Hematopoietic multipotent progenitor cell treated with erythropoietin and hydrocortisone succinate and interleukin-3 and kit ligand, for 17 days (in vitro differentiated cells): ENCODE measurements around the gene CCDC137.

ENCODE experiments used
- DNase-seq: peaks from one replicate; pipeline ENCODE4 v3.0.0-alpha.2; 2015; ENCODE audit warnings: low spot score

CCDC137 gene

GRCh38 chr17:81683584-81684441 is 17.3 kb downstream of the CCDC137 start, which contains the start of the genes ARL16 and HGS:
TSS of gene ARL16 (minus strand) at chr17:81683797. CDS start at chr17:81683753, 44 bp downstream.
TSS of gene HGS (plus strand) at chr17:81684011. CDS start at chr17:81684067, 56 bp downstream.
- DNase-seq = peak; percentile 100

DNA sequence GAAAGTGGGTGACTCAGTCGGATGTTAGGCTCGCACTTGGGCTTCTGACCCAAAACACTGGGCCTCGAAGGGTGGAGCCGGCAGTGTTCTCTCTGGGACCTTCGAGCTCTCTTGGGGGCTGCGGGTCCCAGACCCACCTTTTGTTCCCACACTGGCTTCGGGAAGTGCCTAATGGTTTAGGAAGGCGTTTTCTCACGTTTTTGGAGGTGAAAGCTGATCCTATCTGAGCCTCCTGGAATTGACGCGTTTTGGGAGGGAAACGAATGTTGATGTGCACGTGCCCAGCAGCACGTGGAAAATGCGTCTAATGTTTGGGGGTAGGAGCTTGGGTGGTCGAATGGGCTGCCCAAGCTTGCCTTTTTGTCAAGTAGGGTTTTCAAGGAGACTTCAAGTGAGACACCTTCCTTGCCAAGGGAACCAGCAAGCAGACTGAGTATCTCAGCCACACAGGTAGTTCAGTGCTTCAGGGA is 17.9 kb downstream of the CCDC137 start:
- no peak for DNase-seq

DNA sequence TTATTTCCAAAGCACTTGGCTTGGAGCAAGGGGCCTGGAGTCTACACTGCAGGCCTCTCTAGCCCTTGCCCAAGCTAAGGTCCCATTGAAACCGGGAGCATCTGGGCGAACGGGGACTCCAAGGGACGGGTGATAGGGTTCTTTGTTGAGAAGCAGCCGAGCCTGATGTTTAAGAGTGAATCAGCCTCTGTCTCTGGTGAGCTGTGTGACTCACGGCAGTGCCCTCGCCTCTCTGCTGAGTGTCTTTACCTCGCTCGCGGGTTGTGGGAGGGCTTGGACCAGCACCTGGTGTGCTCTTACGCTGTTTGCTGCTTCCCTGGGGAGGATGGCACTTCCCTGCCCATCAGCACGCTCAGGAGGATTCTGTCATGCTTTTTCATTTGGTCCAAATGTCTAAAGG is 18.6 kb downstream of the CCDC137 start:
- DNase-seq = peak; percentile 7

DNA sequence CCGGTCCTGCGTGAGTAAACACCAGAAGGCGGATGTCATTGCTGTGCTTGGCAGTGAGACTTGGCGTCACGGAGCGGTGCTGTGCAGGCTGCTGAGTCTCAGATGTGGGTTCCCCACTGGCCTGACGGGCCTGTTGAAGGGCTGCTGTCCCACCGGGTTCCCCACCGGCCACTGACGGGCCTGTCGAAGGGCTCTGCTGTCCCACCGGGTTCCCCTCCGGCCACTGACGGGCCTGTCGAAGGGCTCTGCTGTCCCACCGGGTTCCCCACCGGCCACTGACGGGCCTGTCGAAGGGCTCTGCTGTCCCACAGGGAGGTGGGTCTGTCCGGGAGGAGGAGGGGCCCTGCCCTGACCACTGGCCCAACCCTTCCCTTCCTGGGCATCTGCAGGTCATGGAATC is 20.1 kb downstream of the CCDC137 start:
- no peak for DNase-seq

- DNase-seq = no peak
These were observed 21.4 kb downstream of the CCDC137 start for GRCh38 chr17:81687770-81688541.

GRCh38 chr17:81688616-81689015 is 22.1 kb downstream of the CCDC137 start:
- no peak for DNase-seq

DNA sequence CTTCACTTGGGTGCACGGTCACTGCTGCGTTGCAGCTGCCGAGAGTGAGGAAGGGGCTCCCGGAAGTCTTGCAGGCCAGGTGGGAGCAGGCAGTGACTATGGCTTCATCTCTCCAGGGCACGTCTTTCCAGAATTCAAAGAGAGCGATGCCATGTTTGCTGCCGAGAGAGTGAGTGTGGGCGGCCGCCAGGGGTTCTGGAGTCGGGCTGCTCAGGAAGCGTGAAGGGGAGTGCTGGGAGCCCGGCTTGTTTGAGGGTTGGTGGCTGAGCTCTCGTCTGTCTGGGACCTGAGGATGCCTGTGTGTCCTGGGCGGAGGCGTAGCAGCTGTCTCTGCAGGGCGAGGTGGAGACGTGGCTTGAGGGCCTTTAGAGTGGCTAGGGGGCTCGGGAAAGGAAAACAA is 23.5 kb downstream of the CCDC137 start:
- DNase-seq = no peak

DNA sequence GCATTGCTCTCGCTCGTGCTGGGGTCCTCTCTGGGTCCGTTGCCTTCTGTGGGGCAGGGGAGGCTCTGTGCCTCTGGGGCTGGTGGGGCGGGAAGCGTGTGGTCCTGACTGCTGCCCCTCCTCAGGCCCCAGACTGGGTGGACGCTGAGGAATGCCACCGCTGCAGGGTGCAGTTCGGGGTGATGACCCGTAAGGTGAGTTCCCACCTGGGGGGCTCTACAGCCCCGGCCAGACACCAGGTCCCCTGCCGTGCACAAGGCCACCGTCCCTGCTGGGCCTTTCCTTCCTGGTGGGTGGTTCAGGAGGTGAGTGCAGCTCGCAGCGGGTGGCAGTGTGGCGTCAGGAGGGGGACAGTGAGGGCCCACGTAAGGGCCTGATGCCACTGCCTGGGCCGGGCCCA is 24.0 kb downstream of the CCDC137 start:
- no peak for DNase-seq

DNA sequence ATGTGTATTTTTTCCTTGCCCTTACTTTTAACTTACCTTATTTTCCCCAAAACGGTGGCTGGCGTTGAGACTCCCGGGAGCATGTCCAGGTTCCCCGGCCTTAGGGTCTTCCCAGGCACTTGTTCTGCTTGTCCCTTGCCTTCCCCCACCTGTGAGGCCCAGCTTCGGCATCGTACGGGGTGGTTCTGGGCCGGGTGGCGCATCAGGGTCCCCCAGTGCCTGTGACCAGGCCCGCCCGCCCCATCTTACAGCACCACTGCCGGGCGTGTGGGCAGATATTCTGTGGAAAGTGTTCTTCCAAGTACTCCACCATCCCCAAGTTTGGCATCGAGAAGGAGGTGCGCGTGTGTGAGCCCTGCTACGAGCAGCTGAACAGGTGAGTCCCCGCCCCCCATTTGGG is 24.7 kb downstream of the CCDC137 start:
- DNase-seq = no peak

- DNase-seq = no peak
These were observed 25.1 kb downstream of the CCDC137 start for GRCh38 chr17:81691608-81692007.

- no peak for DNase-seq
These were observed 27.1 kb downstream of the CCDC137 start for GRCh38 chr17:81693509-81694210.

DNA sequence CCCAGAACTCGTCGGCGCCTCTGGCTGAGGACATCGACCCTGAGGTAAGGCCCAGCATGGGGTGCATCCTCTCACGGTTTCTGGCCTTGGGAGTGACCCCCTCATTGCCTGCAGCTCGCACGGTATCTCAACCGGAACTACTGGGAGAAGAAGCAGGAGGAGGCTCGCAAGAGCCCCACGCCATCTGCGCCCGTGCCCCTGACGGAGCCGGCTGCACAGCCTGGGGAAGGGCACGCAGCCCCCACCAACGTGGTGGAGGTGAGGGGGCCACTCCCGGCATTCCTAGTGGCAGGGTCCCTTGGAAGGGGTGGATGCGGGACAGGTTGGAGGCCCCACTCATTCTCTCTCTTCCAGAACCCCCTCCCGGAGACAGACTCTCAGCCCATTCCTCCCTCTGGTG is 28.3 kb downstream of the CCDC137 start:
- no peak for DNase-seq

GRCh38 chr17:81695211-81695610 is 28.7 kb downstream of the CCDC137 start:
- no peak for DNase-seq

GRCh38 chr17:81695801-81696200 is 29.3 kb downstream of the CCDC137 start:
- no peak for DNase-seq

- DNase-seq = no peak
These were observed 29.8 kb downstream of the CCDC137 start for GRCh38 chr17:81696218-81696941.

DNA sequence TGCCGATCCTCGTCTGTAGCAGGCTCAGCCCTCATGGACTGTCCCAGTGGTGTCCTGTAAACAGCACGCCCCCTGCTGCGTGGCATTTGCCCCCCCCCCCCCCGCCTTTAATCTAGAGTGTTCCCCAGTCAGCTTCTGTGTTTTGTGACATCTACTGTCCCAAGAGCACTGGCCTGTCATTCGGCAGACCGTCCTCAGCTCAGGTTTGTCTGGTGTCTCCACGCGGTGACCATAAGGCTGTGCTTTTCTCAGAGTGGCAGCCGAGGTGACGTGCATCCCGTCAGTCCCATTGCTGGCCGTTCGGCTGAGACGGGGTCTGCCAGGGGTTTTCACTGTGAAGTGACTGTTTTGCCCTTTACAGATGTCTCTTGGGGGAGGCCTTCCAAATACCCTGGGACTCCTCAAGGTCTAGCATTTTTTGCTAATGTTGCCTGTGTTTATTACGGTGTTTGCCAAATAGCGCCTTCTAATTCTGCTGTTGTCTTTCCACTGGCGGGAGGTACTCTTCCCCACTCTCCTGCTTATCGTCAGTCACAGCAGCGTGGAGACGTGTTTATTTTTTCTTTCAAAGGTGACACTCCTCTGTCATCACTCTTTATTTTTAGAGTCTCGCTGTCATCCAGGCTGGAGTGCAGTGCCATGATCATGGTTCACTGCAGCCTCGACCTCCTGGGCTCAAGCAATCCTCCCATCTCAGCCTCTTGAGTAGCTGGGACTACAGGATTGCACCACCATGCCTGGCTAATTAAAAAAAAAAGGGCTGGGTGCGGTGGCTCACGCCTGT is 30.9 kb downstream of the CCDC137 start:
- no peak for DNase-seq

DNA sequence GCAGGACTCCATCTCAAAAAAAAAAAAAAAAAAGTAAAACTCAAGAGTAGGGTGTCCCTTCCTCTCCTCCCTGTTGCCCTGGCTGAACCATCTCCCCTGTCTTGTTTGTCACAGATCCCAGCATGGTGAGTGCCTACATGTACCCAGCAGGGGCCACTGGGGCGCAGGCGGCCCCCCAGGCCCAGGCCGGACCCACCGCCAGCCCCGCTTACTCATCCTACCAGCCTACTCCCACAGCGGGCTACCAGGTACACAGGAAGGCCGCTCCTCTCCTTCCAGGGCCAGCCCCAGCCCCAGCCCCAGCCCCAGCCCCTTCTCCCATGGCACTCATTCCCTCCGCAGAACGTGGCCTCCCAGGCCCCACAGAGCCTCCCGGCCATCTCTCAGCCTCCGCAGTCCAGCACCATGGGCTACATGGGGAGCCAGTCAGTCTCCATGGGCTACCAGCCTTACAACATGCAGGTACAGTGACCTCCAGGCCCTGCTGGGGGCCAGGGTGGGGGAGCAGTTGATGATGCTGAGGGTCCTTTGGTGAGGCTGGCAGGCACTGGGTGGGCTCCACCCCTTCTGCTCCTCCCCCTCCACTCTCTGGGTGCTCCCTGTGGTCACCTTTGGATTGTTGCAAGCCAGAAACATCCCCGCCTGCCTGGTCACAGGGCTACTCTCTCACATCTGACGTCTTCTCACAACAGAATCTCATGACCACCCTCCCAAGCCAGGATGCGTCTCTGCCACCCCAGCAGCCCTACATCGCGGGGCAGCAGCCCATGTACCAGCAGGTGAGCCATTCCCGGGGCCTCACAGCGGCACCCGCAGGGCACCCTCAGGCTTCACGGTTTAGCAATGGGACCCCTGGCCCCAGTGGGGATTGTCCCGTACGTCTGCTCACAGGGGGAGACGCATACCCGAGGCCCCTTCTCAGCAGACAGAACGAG is 34.1 kb downstream of the CCDC137 start:
- no peak for DNase-seq

- DNase-seq = peak; percentile 16
These were observed 34.9 kb downstream of the CCDC137 start for GRCh38 chr17:81701288-81702071.
